HG02938 (cell line): ENCODE data around the gene ZIC2.
"Not testable (repeated sequence)": the region's sequence is repeated elsewhere in the genome, so short reads cannot be mapped to it uniquely, and the experiment has no call there.

ENCODE experiments used
- ATAC-seq: cut with Tn5 transposase; IDR thresholded peaks from one replicate; pipeline ENCODE4 v1.9.1; 2021; ENCODE audit warnings: mild to moderate bottlenecking, moderate library complexity; ENCODE audit not compliant: unreplicated experiment

ZIC2 gene

DNA sequence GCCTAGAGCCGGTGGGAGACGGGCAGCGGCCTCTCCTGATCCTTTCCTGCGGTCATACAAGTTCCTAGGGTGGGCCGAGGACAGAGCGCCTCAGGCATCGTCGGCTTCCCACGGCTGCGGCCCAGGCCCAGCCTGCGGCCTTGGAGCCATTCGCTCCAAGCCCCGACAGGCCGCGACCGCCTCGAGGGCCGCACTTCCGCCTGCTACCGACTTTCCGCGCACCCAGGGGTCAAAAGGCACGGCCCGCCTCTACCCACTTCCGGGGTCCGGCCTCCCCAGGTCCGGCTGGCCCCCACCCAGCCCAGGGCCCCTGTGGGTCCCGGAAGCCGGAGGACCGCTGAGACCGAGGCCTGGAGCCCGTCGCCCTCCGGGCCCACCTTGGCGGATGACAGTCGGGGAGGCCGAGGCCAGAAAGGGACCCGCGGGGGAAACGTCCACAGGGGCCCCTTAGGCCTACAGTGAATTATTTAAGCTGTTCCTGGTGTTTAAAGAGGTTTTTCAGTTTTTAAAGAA lies 16.2 kb downstream of the ZIC2 start:
- no peak for ATAC-seq

DNA sequence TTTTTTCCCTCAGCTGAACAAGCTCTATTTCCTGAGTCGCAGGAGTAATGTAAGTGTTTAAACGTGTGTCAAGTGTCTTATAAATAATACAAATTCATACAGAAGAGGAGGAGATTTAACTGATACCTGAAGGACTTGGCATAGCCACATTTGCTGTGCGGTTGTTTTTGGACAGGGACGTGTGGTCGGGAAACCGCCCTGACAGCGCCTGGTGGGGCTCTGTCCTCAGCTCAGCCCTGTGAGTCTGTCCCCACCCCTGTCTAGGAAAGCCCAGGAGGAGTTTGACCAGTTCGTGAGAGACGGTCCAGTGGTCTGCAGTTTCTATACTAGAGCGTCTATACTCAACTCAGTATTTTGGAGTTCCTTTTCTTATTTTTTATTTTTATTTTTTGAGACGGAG lies 16.7 kb downstream of the ZIC2 start:
- no peak for ATAC-seq

DNA sequence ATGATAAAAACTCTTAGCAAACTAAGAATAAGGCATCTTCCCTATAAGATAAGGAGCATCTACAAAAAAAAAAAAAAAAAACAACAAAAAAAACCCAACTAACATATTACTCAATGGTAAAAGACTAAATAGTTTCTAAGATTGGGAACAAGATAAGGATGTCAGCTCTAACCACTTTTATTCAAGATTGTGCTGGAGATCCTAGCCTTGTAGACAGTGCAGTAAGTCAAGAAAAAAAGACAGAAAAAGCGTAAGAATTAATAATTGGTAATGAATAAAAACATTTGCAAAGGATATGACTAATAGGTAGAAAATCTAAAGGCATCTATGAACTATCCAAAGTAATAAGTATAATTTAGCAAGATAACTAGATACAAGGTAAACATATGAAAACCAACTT lies 33.0 kb downstream of the ZIC2 start:
- ATAC-seq: no peak

DNA sequence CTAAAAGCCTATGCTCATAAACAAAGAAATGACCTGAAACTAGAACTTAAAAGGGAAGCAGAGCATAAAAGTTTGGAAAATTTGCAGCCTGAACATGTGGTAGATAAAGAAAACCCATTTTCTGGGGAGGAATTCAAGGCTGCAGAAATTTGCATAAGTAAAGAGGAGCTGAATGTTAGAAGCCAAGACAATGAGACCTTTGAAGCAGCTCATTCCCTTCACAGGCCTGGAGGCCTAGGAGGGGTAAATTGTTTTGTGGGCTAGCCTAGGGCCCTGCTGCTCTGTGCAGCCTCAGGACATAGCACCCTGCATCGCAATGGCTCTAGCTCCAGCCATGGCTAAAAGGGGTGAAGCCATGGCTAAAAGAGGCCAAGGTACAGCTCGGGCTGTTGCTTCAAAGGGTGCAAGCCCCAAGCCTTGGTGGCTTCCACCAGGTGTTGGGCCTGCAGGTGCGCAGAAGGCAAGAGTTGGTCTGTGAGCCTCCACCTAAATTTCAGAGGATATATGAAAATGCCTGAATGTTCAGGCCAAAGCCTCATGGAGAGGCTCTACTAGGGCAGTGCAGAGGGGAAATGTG lies 38.3 kb downstream of the ZIC2 start:
- ATAC-seq: no peak

DNA sequence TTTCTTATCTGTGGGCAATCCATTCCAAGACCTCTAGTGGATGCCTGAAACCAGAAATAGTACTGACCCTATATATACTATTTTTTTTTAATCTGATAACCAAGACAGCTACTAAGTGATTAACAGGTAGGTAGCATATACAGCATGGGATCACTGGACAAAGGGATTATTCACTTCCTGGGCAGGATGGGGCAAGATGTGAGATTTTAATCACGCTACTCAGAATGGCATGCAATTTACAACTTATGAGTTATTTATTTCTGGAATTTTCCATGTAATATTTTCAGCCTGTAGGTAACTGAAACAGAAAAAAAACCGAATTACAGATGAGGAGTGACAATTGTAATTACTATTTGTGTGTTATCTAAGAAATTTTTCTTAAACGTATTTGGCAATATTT lies 41.2 kb downstream of the ZIC2 start:
- no peak for ATAC-seq

DNA sequence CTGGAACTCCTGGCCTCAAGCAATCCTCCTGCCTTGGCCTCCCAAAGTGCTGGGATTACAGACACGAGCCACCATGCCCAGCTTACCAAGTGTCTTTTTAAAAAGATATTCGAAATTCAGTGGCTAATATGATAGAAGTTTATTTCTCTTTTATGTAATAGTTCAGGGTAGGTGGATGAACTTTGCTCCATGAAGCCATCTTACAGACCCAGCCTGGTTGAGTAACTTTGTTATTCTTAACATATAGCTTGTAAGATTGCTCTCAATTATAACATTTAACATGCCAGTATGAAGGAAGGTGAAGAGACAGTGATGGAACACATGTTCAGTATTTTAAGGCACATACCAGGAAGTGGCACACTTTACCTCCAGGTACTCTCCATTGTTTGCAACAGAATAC lies 42.4 kb downstream of the ZIC2 start:
- ATAC-seq: no peak

DNA sequence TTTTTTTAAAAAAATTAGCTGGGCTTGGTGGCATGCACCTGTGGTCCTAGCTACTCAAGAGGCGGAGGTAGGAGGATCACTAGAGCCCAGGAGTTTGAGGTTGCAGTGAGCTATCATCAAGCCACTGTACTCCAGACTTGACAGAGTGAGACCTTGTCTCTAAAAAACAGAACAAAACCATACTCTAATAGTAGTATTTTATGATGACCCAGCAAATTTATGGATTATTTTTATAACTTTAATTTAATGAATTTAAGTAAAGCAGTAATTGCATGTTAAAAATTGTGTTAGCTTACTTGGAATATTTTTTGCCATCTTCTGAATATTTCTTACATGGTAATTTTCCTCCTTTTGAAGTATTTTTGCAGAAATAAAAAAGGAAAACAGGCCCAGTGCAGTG lies 48.3 kb downstream of the ZIC2 start:
- no peak for ATAC-seq

DNA sequence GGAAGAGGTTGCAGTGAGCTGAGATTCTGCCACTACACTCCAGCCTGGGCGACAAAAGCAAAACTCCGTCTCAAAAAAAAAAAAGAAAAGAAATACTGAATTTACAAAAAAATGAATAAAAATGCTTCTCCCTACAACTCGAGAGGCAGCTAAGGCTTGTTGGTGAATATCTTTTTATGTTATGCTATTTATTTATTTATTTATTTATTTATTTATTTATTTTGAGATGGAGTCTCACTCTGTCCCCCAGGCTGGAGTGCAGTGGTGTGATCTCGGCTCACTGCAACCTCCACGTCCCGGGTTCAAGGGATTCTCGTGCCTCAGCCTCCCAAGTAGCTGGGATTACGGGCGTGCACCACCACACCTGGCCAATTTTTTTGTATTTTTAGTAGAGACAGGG lies 51.1 kb downstream of the ZIC2 start:
- not testable (repeated sequence) for ATAC-seq

DNA sequence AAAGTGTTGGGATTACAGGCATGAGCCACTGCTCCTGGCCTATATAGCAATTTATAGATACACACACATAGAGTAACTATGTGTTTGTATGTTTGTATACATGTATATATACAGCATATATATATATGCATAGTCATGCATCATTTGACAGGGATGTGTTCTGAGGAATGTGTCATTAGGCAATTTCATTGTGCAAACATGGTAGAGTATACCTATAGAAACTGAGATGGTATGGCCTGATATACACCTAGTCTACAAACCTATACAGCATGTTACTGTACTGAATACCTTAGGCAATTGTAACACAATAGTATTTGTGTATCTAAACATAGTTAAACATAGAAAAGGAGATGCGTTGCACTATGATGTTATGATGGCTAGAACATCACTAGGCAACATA lies 54.4 kb downstream of the ZIC2 start:
- ATAC-seq: no peak
